Spleen (tissue), 11 donors: Measurements from ENCODE around the gene SLC52A1. TPM values are rescaled to one million over a fixed set of nuclear protein-coding genes. Genes with fewer than 3 reads are reported as not detected.

ENCODE experiments used
- DNase-seq: peaks from one replicate; pipeline ENCODE4 v3.0.0-alpha.2; 2020
- H3K27ac ChIP-seq, 8 donors: fragments of 200-600 bp; sonication (generic) in 7 of 8; 1 replicate in 4 of 8; 2 replicates in 4 of 8; pipeline versions ENCODE4 v1.5.0 to v1.8.0; 2016 to 2021; ENCODE audit warnings: inconsistent platforms in 4 of 8, mild to moderate bottlenecking in 4 of 8, moderate library complexity in 1 of 8
- H3K27me3 ChIP-seq, 7 donors: fragments of 200-600 bp; sonication (generic) in 6 of 7; replicated peaks in 1 of 7; 1 replicate in 4 of 7; 2 replicates in 3 of 7; pipeline versions ENCODE4 v1.5.0 to v1.8.0; 2016 to 2021; ENCODE audit warnings: inconsistent platforms in 3 of 7, mild to moderate bottlenecking in 1 of 7
- H3K36me3 ChIP-seq, 6 donors: fragments of 200-600 bp; sonication (generic) in 5 of 6; 1 replicate in 4 of 6; 2 replicates in 2 of 6; pipeline versions ENCODE4 v1.5.0 to v1.8.0; 2016 to 2021; ENCODE audit warnings: inconsistent platforms in 2 of 6
- H3K4me1 ChIP-seq, 6 donors: fragments of 200-600 bp; sonication (generic) in 5 of 6; 1 replicate in 3 of 6; 2 replicates in 3 of 6; pipeline versions ENCODE4 v1.5.0 to v1.8.0; 2016 to 2021; ENCODE audit warnings: inconsistent platforms in 3 of 6
- H3K4me3 ChIP-seq, 8 donors: fragments of 200-600 bp; sonication (generic) in 7 of 8; 1 replicate in 4 of 8; 2 replicates in 4 of 8; pipeline versions ENCODE4 v1.5.0 to v1.8.0; 2016 to 2021; ENCODE audit warnings: inconsistent platforms in 4 of 8, mild to moderate bottlenecking in 4 of 8, moderate library complexity in 2 of 8
- H3K9me3 ChIP-seq, 8 donors: fragments of 200-600 bp; sonication (generic) in 7 of 8; 1 replicate in 4 of 8; 2 replicates in 4 of 8; pipeline versions ENCODE4 v1.5.0 to v1.8.0; 2016 to 2021; ENCODE audit warnings: inconsistent platforms in 4 of 8
- POLR2A ChIP-seq, 3 donors: fragments of 450-650 bp; IDR thresholded peaks; one replicate each; pipeline ENCODE4 v1.5.1; 2017; ENCODE audit warnings: antibody characterized with exemption in 3 of 3, mild to moderate bottlenecking in 1 of 3
- POLR2AphosphoS5 ChIP-seq, 3 donors: sonication (generic); formaldehyde crosslinking; IDR thresholded peaks; one replicate each; pipeline ENCODE4 v1.5.1; 2017; ENCODE audit warnings: antibody characterized with exemption in 3 of 3
- WGBS, 5 donors: extraction: QIAGEN DNeasy Blood & Tissue Kit in 3 of 5; methylation state at CpG; one replicate each; pipeline versions ENCODE4 v1.1.5 to v1.1.7; 2013 to 2018; 5-methylcytosine and 5-hydroxymethylcytosine counted together
- intact Hi-C: fragments of 100-400 bp; cut with DNase I; formaldehyde crosslinking; loops from one replicate; pipeline ENCODE4 v1.15.0; 2023; ENCODE audit warnings: low total_unique reads
- polyA plus RNA-seq, 3 donors: library from polyadenylated mRNA; stranded (reverse); fragments of 200-250 nt; gene quantifications; one replicate each; pipeline ENCODE4 v1.2.1, GENCODE V29; 2013
- total RNA-seq, 7 donors: library from RNA; depleted of rRNA in 3 of 7; stranded (reverse); fragments of >200 nt in 3 of 7; fragmentation: NEBNext Ultra II Directional in 4 of 7; extraction: Animal tissue kit (Norgen Biotek cat#: 25700) in 4 of 7; gene quantifications; one replicate each; pipeline versions ENCODE4 v1.1.0 to v1.2.1, GENCODE V29; 2016 to 2021
- TF ChIP-seq, protein P1 (sequence below), 11 experiments: fragments of 200-600 bp in 7 of 11; fragments of 450-650 bp in 4 of 11; sonication (generic) in 4 of 11; IDR thresholded peaks in 8 of 11; conservative IDR thresholded peaks in 3 of 11; 1 replicate in 7 of 11; 2 replicates in 4 of 11; pipeline versions ENCODE4 v1.4.0 to v1.8.0; 2016 to 2021; ENCODE audit warnings: antibody characterized with exemption in 11 of 11, inconsistent platforms in 4 of 11, mild to moderate bottlenecking in 1 of 11
- donor health status: healthy with polysubstance abuse.
- donor health status: DM: no; HTN: no; CAD: no; lungs with moderate emphysema.
- donor health status: DM: no; HTN: no; CAD: no.
- donor health status: Bipolar disorder and iron deficiency.
- donor health status: healthy.
- donor health status: DM: no; HTN: no; CAD: no.
- donor health status: DM: yes; HTN: yes; CAD: no.

Gene SLC52A1
- total and polyA plus RNA-seq, 10 donors: 0.06 to 2.0 (median 0.50) TPM

DNA sequence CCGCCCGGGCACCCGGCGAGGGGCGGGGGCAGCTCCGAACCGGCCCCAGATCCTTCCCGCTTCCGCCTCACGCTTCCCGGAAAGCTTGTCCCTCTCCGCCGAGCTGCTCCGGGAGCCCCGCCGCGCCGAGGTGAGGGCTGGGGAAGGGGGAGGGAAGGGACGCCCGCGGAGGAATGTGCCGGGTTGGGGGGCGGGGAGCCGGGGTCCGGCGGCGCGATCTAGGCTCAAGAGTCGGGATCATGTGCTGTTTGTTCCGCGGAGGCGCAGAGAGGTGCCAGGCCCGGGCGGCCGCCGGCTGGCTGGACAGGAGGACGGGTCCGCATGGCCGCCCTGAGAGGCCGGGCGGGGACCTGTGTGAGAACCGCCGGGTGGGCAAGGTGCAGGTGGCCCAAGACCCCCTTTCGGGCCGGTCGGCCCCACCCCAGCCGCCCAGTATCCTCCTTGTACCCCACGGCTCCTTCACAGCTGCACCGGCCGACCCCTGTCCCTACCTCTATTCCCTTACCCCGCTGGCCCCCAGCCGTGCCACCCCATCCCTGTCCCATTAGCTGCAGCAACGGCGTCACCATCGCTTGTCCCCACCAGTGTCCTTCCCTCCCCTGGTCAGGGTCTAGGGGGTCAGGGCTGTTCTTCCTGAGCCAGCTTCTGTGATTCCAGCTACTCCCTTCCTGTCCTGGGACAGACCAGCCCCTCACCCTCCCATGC is 37.0 kb downstream of the SLC52A1 start:
- Histone ChIP-seq H3K36me3 (peaks cover 0 to 32% (median 21%) of the 10 kb centered on the region in 6 donors), H3K4me3 (peak overlapping the region; percentile 85 to 97 (median 88)), H3K9me3 (no peaks in the 10 kb centered on the region), H3K27me3 (no peaks in the 10 kb centered on the region), H3K4me1 (peaks cover 18 to 51% (median 32%) of the 10 kb centered on the region in 6 donors), H3K27ac (peak overlapping the region; percentile 66 to 95 (median 90))
- WGBS, 5 donors: 2 to 6% (median 3%) methylated on average over 17 to 55 of the region's 55 CpGs
- DNase-seq: peak; percentile 90
- intact Hi-C loops: loop anchor here (10.0 kb wide), 1 partner anchor 63 kb away; the partner anchor contains the start of gene GP1BA
- TF ChIP-seq POLR2AphosphoS5 (IDR thresholded peaks at IDR 0.05) (peak; percentile 36 to 69 (median 64)), POLR2A (IDR thresholded peaks at IDR 0.05) (no peak)
- TF ChIP-seq, protein P1, sequence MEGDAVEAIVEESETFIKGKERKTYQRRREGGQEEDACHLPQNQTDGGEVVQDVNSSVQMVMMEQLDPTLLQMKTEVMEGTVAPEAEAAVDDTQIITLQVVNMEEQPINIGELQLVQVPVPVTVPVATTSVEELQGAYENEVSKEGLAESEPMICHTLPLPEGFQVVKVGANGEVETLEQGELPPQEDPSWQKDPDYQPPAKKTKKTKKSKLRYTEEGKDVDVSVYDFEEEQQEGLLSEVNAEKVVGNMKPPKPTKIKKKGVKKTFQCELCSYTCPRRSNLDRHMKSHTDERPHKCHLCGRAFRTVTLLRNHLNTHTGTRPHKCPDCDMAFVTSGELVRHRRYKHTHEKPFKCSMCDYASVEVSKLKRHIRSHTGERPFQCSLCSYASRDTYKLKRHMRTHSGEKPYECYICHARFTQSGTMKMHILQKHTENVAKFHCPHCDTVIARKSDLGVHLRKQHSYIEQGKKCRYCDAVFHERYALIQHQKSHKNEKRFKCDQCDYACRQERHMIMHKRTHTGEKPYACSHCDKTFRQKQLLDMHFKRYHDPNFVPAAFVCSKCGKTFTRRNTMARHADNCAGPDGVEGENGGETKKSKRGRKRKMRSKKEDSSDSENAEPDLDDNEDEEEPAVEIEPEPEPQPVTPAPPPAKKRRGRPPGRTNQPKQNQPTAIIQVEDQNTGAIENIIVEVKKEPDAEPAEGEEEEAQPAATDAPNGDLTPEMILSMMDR (IDR thresholded peaks at IDR 0.05 in 8 of 11, conservative IDR thresholded peaks at IDR 0.05 in 3 of 11): no peak

DNA sequence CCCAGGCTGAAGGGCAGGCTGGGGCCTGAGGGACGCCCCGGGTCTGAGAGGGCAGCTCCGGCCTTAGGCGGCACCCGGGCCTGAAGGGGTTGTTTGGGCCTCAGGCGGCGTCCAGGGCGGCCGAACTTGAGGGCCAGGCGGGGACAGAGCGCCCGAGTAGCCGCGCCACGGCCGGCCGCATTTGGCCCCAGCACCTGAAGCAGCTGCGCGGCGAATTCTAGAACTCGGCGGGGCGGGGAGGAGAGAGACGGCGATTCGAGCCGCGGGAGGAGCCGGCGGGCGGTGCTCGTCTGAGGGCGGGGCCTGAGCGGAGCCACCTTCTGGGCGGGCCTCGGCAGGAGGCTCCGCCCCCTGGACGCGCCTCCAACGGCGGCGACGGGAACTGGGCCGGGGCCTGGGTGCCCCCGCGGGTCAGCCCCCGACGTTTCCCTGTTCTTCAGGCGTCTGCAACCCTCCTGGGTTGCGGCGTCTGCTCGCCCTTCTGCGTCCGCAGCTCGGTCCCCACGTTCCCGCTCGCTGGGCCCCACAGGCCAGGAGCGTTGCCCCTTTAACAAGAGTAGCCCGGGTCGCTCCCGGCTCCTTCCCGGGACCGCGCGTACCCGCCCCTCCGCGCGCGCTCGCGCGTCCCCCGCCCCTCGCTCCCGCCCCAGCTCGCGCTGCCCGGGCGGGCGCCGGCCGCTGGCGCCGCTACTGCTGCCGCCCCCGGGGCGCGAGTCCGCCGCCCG is 37.8 kb downstream of the SLC52A1 start, which contains the start of the genes INCA1 and KIF1C:
INCA1 (minus strand) TSS at position 221 of the 725 bp plus-strand sequence. CDS start 3,085 bp downstream, outside the sequence.
KIF1C (plus strand) TSS at position 649 of the 725 bp plus-strand sequence. CDS start 2,297 bp downstream, outside the sequence.
- H3K27ac ChIP-seq: peak within 1 kb of the TSS; percentile 69 to 95 (median 90)
- peak within 1 kb of the TSS; percentile 85 to 97 (median 88) for H3K4me3 ChIP-seq
- TF ChIP-seq POLR2A (IDR thresholded peaks at IDR 0.05) (peak in 2 of 3 donors; percentile 28 to 37), POLR2AphosphoS5 (IDR thresholded peaks at IDR 0.05) (peak; percentile 71 to 85 (median 78))
- TF ChIP-seq, protein P1 (IDR thresholded peaks at IDR 0.05 in 8 of 11, conservative IDR thresholded peaks at IDR 0.05 in 3 of 11): peak in 9 of 11 experiments; percentile 19 to 65 (median 43)
- peaks cover 18 to 51% (median 32%) of the 10 kb centered on the region in 6 donors for H3K4me1 ChIP-seq
- peaks cover 0 to 24% (median 14%) of the 10 kb centered on the region in 6 donors for H3K36me3 ChIP-seq
- intact Hi-C loops: loop anchor here (10.0 kb wide), 1 partner anchor 63 kb away; the partner anchor contains the start of gene GP1BA
- no peaks in the 10 kb centered on the region for H3K9me3 ChIP-seq
- WGBS, 5 donors: 0 to 6% (median 1%) methylated on average over 3 to 93 of the region's 93 CpGs
- H3K27me3 ChIP-seq: no peaks in the 10 kb centered on the region
- DNase-seq: peak; percentile 99

DNA sequence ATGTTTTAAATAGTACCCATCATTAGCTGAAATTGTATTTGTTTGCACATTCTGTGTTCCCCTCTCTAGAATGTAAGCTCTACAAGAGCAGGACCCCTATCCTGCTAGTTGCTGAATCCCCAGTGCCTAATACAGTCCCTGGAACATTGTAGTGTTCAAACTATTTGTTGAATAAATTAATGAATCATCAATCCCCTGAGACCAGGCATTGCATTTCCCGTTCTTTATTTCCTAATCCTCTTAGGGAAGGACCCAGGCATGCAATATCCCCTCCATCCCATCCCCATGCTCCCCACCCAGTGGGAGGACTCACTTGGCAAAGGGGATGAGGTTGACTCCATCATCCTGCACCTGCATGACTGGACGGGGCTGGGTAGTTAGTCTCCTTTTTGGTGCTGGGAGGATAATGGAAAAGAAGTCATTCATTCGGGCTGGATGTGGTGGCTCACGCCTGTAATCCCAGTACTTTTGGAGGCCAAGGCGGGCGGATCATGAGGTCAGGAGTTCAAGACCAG is 41.1 kb downstream of the SLC52A1 start:
- H3K4me3 ChIP-seq: no peak overlapping the region
- H3K9me3 ChIP-seq: no peaks in the 10 kb centered on the region
- peaks cover 10 to 43% (median 21%) of the 10 kb centered on the region in 6 donors for H3K4me1 ChIP-seq
- TF ChIP-seq, protein P1 (IDR thresholded peaks at IDR 0.05 in 8 of 11, conservative IDR thresholded peaks at IDR 0.05 in 3 of 11): no peak
- TF ChIP-seq POLR2A (IDR thresholded peaks at IDR 0.05): no peak
- DNase-seq: no peak
- intact Hi-C loops: loop anchor here (10.0 kb wide), 1 partner anchor 59 kb away; the partner anchor contains the start of gene GP1BA
- 81 to 95% (median 88%) methylated on average over 6 of the region's 6 CpGs for WGBS, 5 donors
- H3K27ac ChIP-seq: no peak overlapping the region
- H3K27me3 ChIP-seq: no peaks in the 10 kb centered on the region
- no peaks in the 10 kb centered on the region for H3K36me3 ChIP-seq
